HG03025 (cell line): Measurements from ENCODE around the gene NPEPL1.
"Not testable (repeated sequence)": the region's sequence is repeated elsewhere in the genome, so short reads cannot be mapped to it uniquely, and the experiment has no call there.

Experiments
- ATAC-seq: cut with Tn5 transposase; IDR thresholded peaks from one replicate; pipeline ENCODE4 v1.9.1; 2021; ENCODE audit warnings: mild to moderate bottlenecking, moderate library complexity; ENCODE audit not compliant: unreplicated experiment, low FRiP score

Gene NPEPL1

GRCh38 chr20:58723628-58723984 is 31.0 kb downstream of the NPEPL1 start:
- ATAC-seq: no peak

GRCh38 chr20:58726156-58726555 is 33.6 kb downstream of the NPEPL1 start:
- not testable (repeated sequence) for ATAC-seq

GRCh38 chr20:58731192-58731591 is 38.6 kb downstream of the NPEPL1 start:
- no peak for ATAC-seq

GRCh38 chr20:58737198-58737597 is 44.6 kb downstream of the NPEPL1 start:
- no peak for ATAC-seq

- ATAC-seq: no peak
Measured at GRCh38 chr20:58740356-58741308, 48.0 kb downstream of the NPEPL1 start.

- ATAC-seq: no peak
Measured at GRCh38 chr20:58741384-58741783, 48.8 kb downstream of the NPEPL1 start.

GRCh38 chr20:58742668-58743566 is 50.3 kb downstream of the NPEPL1 start:
- ATAC-seq: no peak

GRCh38 chr20:58743929-58744534 is 51.4 kb downstream of the NPEPL1 start:
- no peak for ATAC-seq

GRCh38 chr20:58744836-58745235 is 52.2 kb downstream of the NPEPL1 start:
- no peak for ATAC-seq

GRCh38 chr20:58745391-58745790 is 52.8 kb downstream of the NPEPL1 start:
- ATAC-seq: no peak

- no peak for ATAC-seq
Measured at GRCh38 chr20:58746620-58747019, 54.0 kb downstream of the NPEPL1 start.

- ATAC-seq: no peak
Measured at GRCh38 chr20:58747211-58747610, 54.6 kb downstream of the NPEPL1 start.

GRCh38 chr20:58748618-58749017 is 56.0 kb downstream of the NPEPL1 start:
- no peak for ATAC-seq

- ATAC-seq: no peak
Measured at GRCh38 chr20:58749098-58749769, 56.6 kb downstream of the NPEPL1 start.

- no peak for ATAC-seq
Measured at GRCh38 chr20:58749979-58750378, 57.4 kb downstream of the NPEPL1 start.

- not testable (repeated sequence) for ATAC-seq
Measured at GRCh38 chr20:58750706-58751105, 58.1 kb downstream of the NPEPL1 start.

GRCh38 chr20:58751979-58752378 is 59.4 kb downstream of the NPEPL1 start:
- ATAC-seq: no peak

GRCh38 chr20:58752565-58752964 is 60.0 kb downstream of the NPEPL1 start:
- ATAC-seq: no peak

GRCh38 chr20:58753267-58753921 is 60.8 kb downstream of the NPEPL1 start:
- no peak for ATAC-seq
